SKM-1 treated with dmso at 0.1 percent for 144 hours (cell line): ENCODE results near the gene DLGAP1.
A peak's percentile ranks its signal among the peaks of the same experiment; 100 is the strongest.

ENCODE experiments used
- DNase-seq: peaks from one replicate; lab custom pipeline; 2025; ENCODE audit not compliant: unreplicated experiment; lab: John Stamatoyannopoulos, UW

DLGAP1 gene

GRCh38 chr18:3794537-3795348 is 660.4 kb downstream of the DLGAP1 start:
- no peak for DNase-seq

DNA sequence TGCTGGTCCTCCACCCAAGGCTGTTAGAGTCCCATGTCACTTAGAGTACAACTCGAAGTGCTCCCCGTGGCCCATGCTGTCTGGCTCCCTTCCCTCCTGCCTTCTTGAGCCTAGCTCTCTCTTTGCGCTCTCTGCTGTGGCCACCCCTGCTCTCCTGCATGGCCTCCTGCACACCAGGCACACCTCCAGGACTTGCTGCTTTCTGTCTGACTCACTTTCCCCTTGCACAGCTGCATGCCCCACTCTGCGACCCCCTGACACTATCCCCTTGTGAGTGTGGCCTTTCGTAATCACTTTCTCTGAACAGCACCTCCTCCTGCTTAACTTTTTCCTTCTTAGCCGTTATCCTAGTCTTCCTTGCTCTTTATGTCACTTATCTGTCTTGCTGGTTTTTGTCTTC is 661.6 kb downstream of the DLGAP1 start:
- no peak for DNase-seq

DNA sequence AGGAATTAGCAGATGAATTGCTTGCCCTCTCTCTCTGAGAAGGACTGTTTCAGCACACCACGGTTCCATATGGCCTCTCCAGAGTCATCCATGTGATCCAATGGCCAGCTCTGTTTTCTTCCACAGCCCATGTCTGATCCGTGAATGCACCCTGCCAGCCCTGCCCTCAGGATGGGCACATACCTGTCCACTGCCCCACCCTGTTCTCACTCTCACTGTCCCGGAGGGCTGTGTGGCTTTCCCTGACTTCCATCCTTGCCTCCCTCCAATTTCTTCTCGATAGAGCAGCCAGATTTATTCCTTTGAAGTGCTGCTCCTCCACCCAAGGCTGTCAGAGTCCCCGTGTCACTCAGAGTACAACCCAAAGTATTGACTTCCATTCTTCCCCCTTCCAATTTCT is 662.0 kb downstream of the DLGAP1 start:
- DNase-seq = no peak

DNA sequence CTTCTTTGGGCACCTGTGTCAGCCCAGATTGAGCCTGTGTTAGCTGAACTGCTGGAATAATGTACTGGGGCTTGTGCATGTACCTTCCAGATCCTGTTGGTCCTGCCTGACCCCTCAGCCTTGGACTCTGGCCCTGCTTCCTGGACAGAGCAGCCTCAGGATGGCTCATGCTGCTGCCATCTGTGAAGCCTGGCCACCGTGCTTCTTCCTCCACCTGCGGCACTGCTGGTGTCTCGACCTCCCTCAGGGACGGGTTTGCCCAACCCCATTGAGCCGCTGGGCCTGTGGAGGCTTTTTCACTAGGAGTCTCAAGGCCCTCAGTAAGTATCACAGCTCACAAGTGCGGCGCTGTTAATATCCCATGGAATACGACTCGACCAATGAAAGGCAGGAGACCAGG is 662.4 kb downstream of the DLGAP1 start:
- no peak for DNase-seq

- no peak for DNase-seq
Observed at GRCh38 chr18:3791238-3791637, 663.9 kb downstream of the DLGAP1 start.

DNA sequence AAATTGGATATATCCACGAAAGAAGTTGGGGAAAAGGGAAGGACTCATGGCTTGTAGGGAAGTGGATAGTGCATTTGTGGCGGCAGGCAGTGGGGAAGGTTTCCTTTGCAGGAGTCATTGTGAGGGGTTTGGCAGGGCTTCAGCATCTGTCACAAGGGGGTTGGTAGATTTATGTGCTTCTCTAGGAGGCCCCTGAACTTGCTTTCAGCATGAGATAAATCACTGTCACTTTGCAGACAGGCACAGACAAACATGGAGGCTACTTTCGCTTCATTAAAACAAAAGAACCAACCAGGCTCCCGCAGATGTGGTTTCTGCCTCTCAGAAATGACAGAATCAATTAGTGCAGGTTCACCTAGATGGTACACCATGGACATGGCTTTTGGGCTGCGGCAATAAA is 664.4 kb downstream of the DLGAP1 start:
- DNase-seq = no peak

DNA sequence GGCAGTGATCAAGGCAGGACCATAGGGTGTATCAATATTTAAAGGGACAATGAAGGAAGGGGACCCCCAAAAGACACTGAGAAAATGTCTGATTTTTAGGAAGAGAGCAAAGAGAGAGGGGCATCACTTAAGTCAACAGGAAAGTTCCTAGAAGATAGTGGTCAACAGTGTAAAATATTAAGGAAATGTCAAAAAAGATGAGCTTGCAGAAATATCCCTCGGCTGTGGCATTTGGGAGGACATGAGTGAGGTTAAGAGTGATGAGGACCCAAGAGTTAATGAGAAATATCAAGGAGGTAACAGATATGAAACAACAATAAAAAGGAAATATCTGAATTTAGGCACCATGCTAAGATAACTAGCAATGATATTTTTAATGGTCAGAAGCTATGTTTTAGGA is 665.6 kb downstream of the DLGAP1 start:
- DNase-seq = no peak

DNA sequence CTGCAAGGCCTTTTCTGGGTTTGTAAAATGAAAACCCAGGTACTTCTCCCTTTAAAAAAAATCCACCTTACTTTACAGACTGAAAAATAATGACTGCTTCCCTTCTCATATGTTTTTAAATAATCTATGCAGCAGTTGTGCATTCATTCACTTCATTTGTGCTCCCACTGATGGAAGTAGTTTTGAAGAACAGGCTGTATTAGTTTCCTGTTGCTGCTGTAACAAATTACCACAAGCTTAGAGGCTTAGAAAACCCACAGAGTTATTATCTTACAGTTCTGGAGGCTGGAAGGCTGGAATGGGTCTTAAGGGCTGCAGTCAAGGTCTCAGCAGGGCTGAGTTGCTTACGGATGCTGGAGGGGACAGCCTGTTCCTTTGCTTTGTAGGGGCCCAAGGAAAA is 670.2 kb downstream of the DLGAP1 start:
- no peak for DNase-seq

DNA sequence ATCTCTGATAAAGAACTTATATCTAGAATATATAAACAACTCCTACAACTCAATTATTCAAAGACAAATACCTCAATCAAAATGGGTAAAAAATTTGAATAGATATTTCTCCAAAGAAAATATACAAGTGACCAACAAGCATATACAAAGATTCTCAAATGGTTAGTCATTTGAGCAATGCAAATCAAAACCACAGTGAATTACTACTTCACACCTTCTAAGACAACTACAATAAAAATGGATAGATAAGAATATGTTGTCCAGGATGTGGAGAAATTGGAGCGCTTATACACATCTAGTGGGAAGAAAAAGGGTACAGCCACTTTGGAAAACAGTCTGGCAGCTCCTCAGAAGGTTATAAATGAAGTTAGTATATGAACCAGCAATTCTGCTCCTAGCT is 672.2 kb downstream of the DLGAP1 start:
- no peak for DNase-seq

DNA sequence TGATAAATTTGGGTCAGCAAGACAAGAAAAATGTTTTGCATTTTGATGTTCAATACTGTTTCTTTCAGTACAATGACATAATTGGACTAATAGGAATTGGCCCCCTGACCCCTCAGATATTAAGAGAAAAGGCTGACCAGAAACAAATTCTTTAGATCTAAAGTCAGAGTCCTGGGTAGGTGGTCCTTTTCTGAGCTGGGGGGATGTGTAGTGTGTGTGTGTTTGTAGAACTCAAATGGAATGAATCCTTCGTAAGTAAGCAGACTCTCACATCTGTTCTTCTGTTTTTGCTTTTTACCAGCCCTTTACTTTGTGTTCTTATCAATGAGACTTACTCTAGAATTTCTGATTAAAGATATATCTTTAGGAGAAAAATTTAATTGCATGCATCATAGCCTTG is 677.4 kb downstream of the DLGAP1 start:
- DNase-seq = no peak

DNA sequence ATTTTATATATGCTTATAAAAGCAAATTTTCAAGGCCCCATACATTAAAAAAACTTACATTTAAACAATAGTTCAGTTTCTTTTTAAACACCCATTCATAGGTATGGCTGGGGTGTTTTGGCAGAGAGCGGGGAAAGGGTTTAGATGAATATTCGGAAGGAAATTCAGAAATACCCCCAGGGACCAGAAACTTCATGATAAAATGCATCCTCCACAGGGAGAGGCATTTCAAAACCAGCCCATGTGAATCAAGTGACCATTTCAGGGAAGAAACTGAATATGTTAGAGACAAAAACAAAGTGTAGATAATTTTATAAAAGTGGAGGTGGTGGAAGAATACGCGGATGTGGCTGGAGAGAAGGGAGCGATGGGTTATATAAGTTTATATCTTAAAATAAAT is 678.0 kb downstream of the DLGAP1 start:
- no peak for DNase-seq

GRCh38 chr18:3775996-3776395 is 679.1 kb downstream of the DLGAP1 start:
- no peak for DNase-seq

DNA sequence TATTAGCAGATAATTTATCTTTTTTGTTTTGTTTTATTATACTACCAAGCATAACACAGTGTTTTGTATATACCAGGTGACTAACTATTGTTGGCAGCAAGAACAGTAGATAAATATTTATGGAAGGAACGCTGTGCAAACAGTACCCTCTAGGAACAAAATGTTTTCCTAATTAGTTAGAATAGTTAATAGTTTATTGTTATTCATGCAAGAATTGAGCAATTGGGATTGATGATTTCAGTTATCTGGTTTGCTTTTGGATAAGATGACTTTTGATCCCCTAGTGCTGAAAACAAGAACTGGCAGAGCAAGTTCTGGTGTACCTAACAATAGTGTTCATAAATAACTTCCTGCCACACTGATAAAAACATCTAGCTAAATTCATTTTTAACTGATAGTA is 681.8 kb downstream of the DLGAP1 start:
- no peak for DNase-seq

DNA sequence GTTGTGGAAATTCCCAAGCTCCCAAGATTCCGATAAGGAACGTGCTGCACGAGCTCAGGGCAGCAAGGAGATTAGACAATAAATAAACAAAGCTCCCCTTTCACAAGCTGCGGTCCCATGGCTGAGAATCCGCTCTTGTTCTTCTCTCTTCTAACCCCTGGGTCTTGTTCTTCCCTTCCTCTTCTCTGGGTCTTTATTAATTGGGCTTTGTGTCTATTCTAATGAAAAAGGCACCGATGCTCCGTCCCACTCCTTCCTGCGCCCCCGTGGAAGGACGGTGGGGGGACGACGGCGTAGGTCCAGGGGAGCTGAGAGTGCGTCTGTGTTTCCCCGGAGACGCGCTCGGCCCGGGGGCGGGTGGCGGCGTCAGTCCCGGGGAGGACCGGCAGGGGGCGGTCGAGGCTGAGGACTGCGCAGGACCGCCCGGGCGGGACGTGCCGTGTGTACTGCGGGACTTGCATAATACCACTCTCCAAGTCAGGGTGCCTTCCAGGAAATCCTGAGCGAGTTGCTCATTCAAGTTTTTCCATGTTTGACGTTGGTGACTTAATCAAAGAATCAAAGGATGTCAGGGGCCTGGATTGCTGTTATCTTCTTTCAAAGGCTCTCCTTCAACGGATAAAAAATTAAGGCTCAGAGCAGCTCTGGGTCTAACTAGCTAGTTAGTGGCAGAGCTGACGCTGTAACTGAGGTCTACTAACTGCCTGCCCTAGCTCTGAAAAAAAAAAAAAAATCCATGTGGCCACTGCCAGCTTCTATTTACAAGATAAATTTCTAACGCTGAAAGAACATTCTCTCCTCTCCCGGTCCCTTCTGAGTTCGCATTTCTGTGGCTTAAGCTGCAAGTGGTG is 683.8 kb downstream of the DLGAP1 start:
- DNase-seq = peak; percentile 85

DNA sequence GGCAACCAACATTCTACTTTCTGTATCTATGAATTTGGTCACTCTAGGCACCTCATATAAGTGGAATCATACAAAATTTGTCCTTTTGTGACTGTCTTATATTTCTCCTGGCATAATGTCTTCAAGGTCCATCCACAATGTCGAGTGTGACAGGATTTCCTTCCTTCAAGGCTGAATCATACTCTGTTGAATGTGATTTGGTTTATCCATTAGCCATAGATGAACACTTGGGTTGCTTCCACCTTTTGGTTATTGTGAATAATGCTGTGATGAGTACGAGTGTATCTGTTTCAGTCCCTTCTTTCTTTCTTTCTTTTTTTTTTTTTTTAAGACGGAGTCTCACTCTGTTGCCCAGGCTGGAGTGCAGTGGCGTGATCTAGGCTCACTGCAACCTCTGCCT is 693.8 kb downstream of the DLGAP1 start:
- no peak for DNase-seq

DNA sequence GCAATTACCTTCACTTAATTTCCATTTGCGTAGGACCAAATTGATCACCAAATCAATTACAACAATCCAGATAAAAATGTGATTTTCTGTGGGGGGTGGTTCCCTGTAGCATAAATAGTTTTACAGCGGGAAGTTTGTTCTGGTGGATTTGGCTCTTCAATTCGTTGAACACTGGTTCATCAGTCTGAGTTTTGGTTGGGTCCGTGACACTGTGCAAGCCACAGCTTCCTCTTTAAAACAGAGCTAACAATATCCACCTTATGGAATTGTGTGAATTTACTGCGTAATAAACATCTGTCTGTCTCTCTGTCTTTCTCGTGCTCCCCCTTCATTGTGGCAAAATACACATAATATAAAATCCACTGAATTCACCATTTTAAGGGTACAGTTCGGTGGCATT is 694.4 kb downstream of the DLGAP1 start:
- peak; percentile 37 for DNase-seq

DNA sequence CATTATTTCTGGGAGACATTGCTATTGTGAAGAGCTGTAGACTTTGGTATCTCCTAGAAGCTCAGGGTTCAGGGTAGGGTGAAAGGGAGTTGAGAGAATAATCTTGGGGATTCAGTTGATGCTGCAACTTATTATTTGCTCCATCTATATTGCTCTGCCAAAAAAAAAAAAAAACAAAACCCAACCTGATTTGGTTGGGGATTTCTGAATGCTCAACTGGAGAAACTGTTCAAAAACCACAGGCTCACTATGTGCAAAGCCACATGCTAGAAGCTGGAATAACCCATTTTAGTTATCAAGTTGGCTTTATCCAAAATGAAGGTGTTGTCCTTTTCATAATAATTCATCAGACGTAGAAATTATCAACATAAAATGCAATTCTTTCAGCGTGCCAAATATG is 696.0 kb downstream of the DLGAP1 start:
- DNase-seq = no peak

- DNase-seq = no peak
Observed at GRCh38 chr18:3758531-3758930, 696.6 kb downstream of the DLGAP1 start.

GRCh38 chr18:3757361-3757760 is 697.7 kb downstream of the DLGAP1 start:
- no peak for DNase-seq

- DNase-seq = no peak
Observed at GRCh38 chr18:3753106-3753505, 702.0 kb downstream of the DLGAP1 start.

- DNase-seq = no peak
Observed at GRCh38 chr18:3748086-3748485, 707.0 kb downstream of the DLGAP1 start.
